Activated CD4-positive, alpha-beta T cell treated with anti-CD3 and anti-CD28 coated beads for 36 hours (primary cell): ENCODE measurements around the gene BMI1. TPM values are rescaled to one million over a fixed set of nuclear protein-coding genes. Genes with fewer than 3 reads are reported as not detected.
A peak's percentile ranks its signal among the peaks of the same experiment; 100 is the strongest.
"Not testable (repeated sequence)": the region's sequence is repeated elsewhere in the genome, so short reads cannot be mapped to it uniquely, and the experiment has no call there.

ENCODE experiments used
- ATAC-seq: fragments of 200-7000 bp; cut with Tn5 transposase; one replicate; pipeline ENCODE4 v1.10.0; 2021; ENCODE audit warnings: mild to moderate bottlenecking, moderate library complexity
- CTCF ChIA-PET: fragments of 350-600 bp; sonication (Branson Sonifier 250); formaldehyde crosslinking; loops from one replicate; lab custom pipeline; 2021; ENCODE audit warnings: antibody characterized with exemption; lab: Charles Lee
- POLR2A ChIA-PET: fragments of 350-600 bp; sonication (Branson Sonifier 250); formaldehyde crosslinking; loops from one replicate; lab custom pipeline; 2021; ENCODE audit warnings: antibody characterized with exemption, inconsistent platforms; lab: Charles Lee
- DNase-seq: peaks from one replicate; pipeline ENCODE4 v3.0.0-alpha.2; 2020
- H3K27ac Mint-ChIP-seq: one replicate; pipeline ENCODE4 v1.8.0; 2021; ENCODE audit warnings: mixed read lengths
- H3K27me3 Mint-ChIP-seq: one replicate; pipeline ENCODE4 v1.8.0; 2021; ENCODE audit warnings: mixed read lengths
- H3K36me3 Mint-ChIP-seq: one replicate; pipeline ENCODE4 v1.8.0; 2021; ENCODE audit warnings: low read depth, mixed read lengths
- H3K4me1 Mint-ChIP-seq: one replicate; pipeline ENCODE4 v1.8.0; 2021; ENCODE audit warnings: mixed read lengths
- H3K4me3 Mint-ChIP-seq: one replicate; pipeline ENCODE4 v1.8.0; 2021; ENCODE audit warnings: mild to moderate bottlenecking, moderate library complexity, mixed read lengths
- H3K9me3 Mint-ChIP-seq: one replicate; pipeline ENCODE4 v1.8.0; 2021; ENCODE audit warnings: low read depth, mixed read lengths
- intact Hi-C, 2 experiments: fragments of 100-400 bp; cut with DNase I in 1 of 2; cut with micrococcal nuclease in 1 of 2; formaldehyde crosslinking; loops; one replicate each; pipeline versions ENCODE4 v1.14.2 to v1.15.1; 2022 to 2024; cut with DNase I, micrococcal nuclease
- total RNA-seq, 2 experiments: library from RNA; stranded (reverse); gene quantifications; one replicate each; pipeline ENCODE4 v1.2.3, GENCODE V29; 2021

BMI1 gene
- total RNA-seq, 2 experiments from 2014 or later: 52.9 to 55.2 TPM

DNA sequence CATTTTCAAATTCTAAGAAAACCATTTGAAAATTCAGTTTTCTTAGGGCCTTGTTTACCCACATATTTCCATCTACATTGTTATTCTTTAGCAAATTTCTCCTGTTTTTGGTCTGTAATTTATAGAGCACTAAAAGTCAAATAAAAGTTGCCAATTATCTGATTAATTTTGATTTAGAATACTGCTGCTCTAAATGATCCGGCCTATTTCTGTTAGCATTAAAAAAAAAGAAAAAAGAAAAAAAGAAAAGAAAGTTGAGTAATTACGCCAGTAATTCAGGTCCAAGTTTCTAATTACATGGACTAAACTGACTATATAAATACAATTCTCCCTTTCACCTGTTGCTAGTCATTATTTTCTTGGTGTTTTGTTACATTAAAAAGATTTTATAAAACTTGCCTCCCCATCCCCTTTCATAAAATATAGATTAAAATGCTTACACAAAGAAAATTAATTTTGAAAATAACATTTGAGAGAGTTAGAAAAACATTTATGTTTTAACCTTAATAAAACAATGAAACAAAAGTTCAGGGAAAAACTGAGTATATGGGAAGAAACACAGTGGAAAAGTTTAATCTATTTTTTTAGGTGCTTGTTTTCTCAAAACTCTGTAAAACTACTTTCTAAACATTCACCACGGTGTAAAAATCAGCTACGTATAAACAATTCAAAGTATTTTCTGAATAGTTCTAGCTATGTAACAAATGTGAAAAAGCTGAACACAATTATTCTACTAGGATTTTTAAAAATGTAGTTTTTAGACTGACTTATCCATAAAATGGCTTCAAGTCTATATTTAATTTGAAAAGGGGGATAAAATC, 11.5 kb upstream of the BMI1 start:
- no peaks in the 10 kb centered on the region for H3K9me3 Mint-ChIP-seq
- ChIA-PET CTCF (interaction anchor here (1.0 kb wide), 1 partner anchor 34 kb away, joined by 3 read pairs; no protein-coding TSS in a partner anchor), POLR2A (no interaction called here)
- intact Hi-C loops: no loop called here
- DNase-seq (no peak), ATAC-seq (no peak)
- peaks cover 3% of the 10 kb centered on the region for H3K27me3 Mint-ChIP-seq
- H3K4me1 Mint-ChIP-seq: peaks cover 10% of the 10 kb centered on the region
- H3K36me3 Mint-ChIP-seq: no peaks in the 10 kb centered on the region
- peak overlapping the region; percentile 31 for H3K27ac Mint-ChIP-seq
- no peak overlapping the region for H3K4me3 Mint-ChIP-seq

DNA sequence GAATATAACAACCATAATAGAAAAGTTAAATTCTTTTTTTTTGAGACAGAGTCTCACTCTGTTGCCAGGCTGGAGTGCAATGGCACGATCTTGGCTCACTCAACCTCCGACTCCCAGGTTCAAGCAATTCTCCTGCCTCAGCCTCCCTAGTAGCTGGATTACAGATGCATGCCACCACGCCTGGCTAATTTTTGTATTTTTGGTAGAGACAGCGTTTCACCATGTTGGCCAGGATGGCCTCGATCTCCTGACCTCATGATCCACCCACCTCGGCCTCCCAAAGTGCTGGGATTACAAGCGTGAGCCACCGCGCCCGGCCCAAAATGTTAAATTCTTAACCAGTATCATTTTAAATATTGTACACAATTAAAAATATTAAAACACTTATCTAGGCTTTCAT, 10.9 kb upstream of the BMI1 start:
- H3K36me3 Mint-ChIP-seq, POLR2A ChIA-PET, H3K4me3 Mint-ChIP-seq, H3K9me3 Mint-ChIP-seq, H3K27ac Mint-ChIP-seq, H3K27me3 Mint-ChIP-seq, DNase-seq, intact Hi-C loops, ATAC-seq: not testable (repeated sequence)
- CTCF ChIA-PET: interaction anchor here (1.0 to 1.2 kb wide), 2 partner anchors 9 to 33 kb away, joined by 3 to 4 read pairs; no protein-coding TSS in a partner anchor
- peaks cover 14% of the 10 kb centered on the region for H3K4me1 Mint-ChIP-seq

DNA sequence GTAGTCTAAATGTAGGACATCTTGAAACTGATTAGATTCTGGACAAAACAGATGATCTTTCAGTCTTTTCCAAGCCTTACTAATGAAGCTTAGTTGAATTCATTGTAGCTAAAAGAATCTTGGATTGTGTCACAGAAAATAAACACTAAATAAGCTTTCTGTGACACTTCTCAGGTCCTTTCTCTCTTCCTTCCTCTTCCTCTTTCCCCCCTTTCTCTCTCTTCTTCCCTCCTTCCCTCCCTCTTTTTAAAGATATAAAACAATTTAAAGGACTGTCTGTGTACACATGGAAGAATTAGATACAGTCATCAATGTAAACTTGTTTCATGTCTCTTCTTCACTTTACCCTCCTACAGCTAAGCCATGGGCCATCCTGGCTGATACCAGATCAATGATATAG, 10.0 kb upstream of the BMI1 start:
- no peak overlapping the region for H3K4me3 Mint-ChIP-seq
- ChIA-PET CTCF (interaction anchor here (1.0 to 1.2 kb wide), 2 partner anchors 8 to 32 kb away, joined by 3 to 4 read pairs; no protein-coding TSS in a partner anchor), POLR2A (no interaction called here)
- H3K27me3 Mint-ChIP-seq: peaks cover 3% of the 10 kb centered on the region
- H3K4me1 Mint-ChIP-seq: peaks cover 22% of the 10 kb centered on the region
- DNase-seq: no peak
- intact Hi-C loops: no loop called here
- H3K27ac Mint-ChIP-seq: no peak overlapping the region
- no peaks in the 10 kb centered on the region for H3K36me3 Mint-ChIP-seq
- no peak for ATAC-seq
- no peaks in the 10 kb centered on the region for H3K9me3 Mint-ChIP-seq

DNA sequence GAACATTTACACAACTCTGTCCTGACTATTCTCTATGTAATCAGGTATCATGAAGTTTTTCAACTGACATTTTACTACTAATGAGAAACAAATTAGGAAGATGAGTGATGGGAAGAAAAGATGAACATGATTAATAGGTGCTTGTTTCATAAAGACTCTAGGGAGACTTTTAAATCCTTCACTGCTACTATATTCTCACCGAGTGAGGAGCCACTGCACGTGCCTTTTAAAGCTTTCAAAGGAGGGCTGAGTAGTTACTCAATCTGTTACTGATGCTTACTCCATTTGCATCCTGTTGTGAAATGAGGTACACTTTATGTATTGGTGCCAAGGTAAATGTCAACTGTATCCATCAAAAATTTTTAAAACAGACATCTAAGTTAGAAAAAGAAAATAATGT, 6.0 kb upstream of the BMI1 start:
- ChIA-PET POLR2A (no interaction called here), CTCF (no interaction called here)
- peak overlapping the region; percentile 94 for H3K4me3 Mint-ChIP-seq
- peaks cover 3% of the 10 kb centered on the region for H3K36me3 Mint-ChIP-seq
- no peak for DNase-seq
- H3K9me3 Mint-ChIP-seq: no peaks in the 10 kb centered on the region
- intact Hi-C loops: loop anchor here (2.0 to 5.0 kb wide), 5 partner anchors 86 to 798 kb away; partner anchors contain the start of genes DNAJC1 (in 1 of the 2), MLLT10 (in 1 of the 2) and PIP4K2A (in 1 of the 2)
- peak overlapping the region; percentile 97 for H3K27ac Mint-ChIP-seq
- H3K27me3 Mint-ChIP-seq: peaks cover 3% of the 10 kb centered on the region
- ATAC-seq: peak; percentile 24
- peaks cover 34% of the 10 kb centered on the region for H3K4me1 Mint-ChIP-seq

DNA sequence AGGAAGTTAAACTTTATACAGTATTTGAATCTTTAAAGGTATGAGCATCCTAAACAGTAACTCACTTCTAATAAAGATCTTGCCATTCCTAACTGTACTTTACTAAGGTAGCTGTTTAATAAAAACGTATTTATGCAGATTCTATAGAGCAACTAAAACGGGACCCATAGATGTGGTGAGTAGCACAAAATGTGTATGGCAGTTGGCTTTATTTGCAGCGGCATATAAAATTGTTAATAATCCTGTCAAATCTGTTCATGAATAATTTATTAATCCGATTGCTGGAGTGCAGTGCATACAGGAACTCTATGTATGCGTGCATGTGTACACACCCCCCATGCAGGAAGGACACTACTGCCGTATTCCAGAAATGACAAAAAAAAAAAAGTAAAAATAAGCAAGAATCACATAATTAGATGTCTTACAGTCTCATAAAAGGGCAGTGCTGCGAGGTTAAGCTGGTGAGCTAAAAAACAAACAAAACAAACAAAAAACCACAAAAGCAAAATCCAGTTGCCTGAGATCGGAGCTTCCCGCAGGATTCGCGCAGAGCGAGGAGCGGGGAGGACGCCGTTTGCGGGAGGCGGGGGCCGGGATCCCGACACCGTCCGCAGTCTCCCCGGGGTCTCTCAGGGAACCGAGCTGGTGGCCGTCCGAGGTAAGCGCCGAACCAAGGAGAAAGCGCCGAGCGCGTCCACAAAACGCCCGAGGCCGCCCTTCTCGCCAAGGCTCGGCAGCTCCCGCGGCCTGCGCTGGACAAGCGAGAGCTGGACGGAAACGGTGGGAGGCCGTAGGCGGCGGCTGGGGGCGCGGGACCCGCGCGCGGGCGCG, 5.2 kb upstream of the BMI1 start:
- H3K4me1 Mint-ChIP-seq: peaks cover 38% of the 10 kb centered on the region
- H3K27ac Mint-ChIP-seq: peak overlapping the region; percentile 97
- ChIA-PET CTCF (interaction anchor here (0.6 to 1.1 kb wide), 3 partner anchors 8 to 775 kb away, joined by 3 read pairs; no protein-coding TSS in a partner anchor), POLR2A (interaction anchor here (1.2 to 1.6 kb wide), 3 partner anchors 24 to 121 kb away, joined by 3 to 14 read pairs (median 5); no protein-coding TSS in a partner anchor)
- intact Hi-C loops: loop anchor here (1.0 to 5.0 kb wide), 12 partner anchors 7 to 798 kb away; partner anchors contain the start of genes DNAJC1 (in 2 of the 2), MLLT10 (in 1 of the 2) and PIP4K2A (in 1 of the 2)
- DNase-seq (no peak), ATAC-seq (peak; percentile 1)
- no peaks in the 10 kb centered on the region for H3K9me3 Mint-ChIP-seq
- peak overlapping the region; percentile 94 for H3K4me3 Mint-ChIP-seq
- peaks cover 7% of the 10 kb centered on the region for H3K27me3 Mint-ChIP-seq
- H3K36me3 Mint-ChIP-seq: peaks cover 6% of the 10 kb centered on the region

DNA sequence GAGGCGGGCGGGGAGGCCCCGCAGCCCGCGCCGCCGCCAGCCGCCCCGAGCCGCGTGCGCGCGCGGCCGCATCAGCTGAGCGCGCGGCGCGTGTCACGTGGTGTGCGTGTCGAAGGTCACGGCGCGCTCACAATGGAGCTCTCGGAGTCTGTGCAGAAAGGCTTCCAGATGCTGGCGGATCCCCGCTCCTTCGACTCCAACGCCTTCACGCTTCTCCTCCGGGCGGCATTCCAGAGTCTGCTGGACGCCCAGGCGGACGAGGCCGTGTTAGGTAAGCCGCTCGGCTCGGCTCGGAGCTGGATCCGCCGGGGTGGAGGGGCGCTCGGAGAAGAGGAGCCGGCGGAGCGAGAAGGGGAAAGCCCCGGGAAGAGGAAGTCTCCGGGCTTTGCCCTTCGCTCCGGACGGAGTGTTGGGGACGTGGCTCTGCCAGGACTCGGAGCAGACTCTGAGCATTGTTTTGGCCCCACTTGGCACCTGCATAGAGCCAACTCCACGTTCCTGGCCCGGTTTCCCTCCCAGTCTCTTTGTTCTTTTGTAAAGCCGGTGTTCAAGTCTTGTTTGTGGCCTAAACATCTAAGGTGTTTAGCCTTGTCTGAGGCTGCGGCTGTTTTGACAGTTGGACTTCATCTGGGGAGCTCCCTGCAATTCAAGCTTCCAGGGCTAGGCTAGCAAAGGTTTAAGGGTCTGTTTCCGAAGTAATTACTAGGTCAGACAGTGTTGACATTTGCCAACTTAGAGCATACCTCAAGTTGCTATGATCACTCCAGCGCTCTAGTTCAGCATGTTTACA, 4.4 kb upstream of the BMI1 start, which contains the start of gene COMMD3:
Gene COMMD3, plus strand, starts transcription at position 103 of the 790 bp plus-strand sequence. Its CDS starts 30 bp downstream, at position 133.
- H3K9me3 Mint-ChIP-seq: no peaks in the 10 kb centered on the region
- intact Hi-C loops: loop anchor here (1.0 to 5.0 kb wide), 11 partner anchors 8 to 799 kb away; partner anchors contain the start of genes DNAJC1 (in 2 of the 2), MLLT10 (in 1 of the 2) and PIP4K2A (in 1 of the 2)
- H3K36me3 Mint-ChIP-seq: peaks cover 6% of the 10 kb centered on the region
- peak within 1 kb of the TSS; percentile 94 for H3K4me3 Mint-ChIP-seq
- peak within 1 kb of the TSS; percentile 97 for H3K27ac Mint-ChIP-seq
- peak; percentile 72 for ATAC-seq
- CTCF ChIA-PET: interaction anchor here (0.5 to 1.5 kb wide), 4 partner anchors 7 to 774 kb away, joined by 3 to 4 read pairs (median 3); no protein-coding TSS in a partner anchor
- peaks cover 7% of the 10 kb centered on the region for H3K27me3 Mint-ChIP-seq
- POLR2A ChIA-PET: interaction anchor here (1.0 to 1.6 kb wide), 4 partner anchors 24 to 120 kb away, joined by 3 to 14 read pairs (median 4); no protein-coding TSS in a partner anchor
- peak; percentile 88 for DNase-seq
- peaks cover 38% of the 10 kb centered on the region for H3K4me1 Mint-ChIP-seq

DNA sequence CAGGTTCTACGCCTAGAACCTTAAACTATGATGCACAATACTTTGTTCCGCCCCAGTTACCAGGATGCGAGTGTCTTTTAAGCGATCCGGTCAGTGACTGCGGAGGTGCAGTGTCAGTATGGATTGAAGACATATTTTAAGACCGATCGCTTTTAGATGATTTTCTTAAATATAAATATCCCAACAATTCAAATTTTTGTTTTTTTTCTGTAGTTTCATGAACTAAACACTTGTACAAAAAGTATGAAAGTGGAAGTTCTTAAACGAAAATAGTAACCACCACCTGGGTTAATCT, 3.9 kb upstream of the BMI1 start:
- CTCF ChIA-PET: interaction anchor here (1.5 kb wide), 1 partner anchor 63 kb away, joined by 4 read pairs; no protein-coding TSS in a partner anchor
- DNase-seq: peak; percentile 45
- Mint-ChIP-seq H3K4me3 (peak overlapping the region; percentile 94), H3K27ac (peak overlapping the region; percentile 89), H3K4me1 (peaks cover 38% of the 10 kb centered on the region), H3K36me3 (peaks cover 6% of the 10 kb centered on the region), H3K27me3 (peaks cover 4% of the 10 kb centered on the region), H3K9me3 (no peaks in the 10 kb centered on the region)
- intact Hi-C loops: loop anchor here (2.0 to 5.0 kb wide), 7 partner anchors 16 to 800 kb away; partner anchors contain the start of genes DNAJC1 (in 2 of the 2), MLLT10 (in 1 of the 2) and PIP4K2A (in 1 of the 2)
- ATAC-seq: no peak
- POLR2A ChIA-PET: interaction anchor here (1.0 to 1.6 kb wide), 3 partner anchors 23 to 120 kb away, joined by 3 to 14 read pairs (median 3); no protein-coding TSS in a partner anchor

DNA sequence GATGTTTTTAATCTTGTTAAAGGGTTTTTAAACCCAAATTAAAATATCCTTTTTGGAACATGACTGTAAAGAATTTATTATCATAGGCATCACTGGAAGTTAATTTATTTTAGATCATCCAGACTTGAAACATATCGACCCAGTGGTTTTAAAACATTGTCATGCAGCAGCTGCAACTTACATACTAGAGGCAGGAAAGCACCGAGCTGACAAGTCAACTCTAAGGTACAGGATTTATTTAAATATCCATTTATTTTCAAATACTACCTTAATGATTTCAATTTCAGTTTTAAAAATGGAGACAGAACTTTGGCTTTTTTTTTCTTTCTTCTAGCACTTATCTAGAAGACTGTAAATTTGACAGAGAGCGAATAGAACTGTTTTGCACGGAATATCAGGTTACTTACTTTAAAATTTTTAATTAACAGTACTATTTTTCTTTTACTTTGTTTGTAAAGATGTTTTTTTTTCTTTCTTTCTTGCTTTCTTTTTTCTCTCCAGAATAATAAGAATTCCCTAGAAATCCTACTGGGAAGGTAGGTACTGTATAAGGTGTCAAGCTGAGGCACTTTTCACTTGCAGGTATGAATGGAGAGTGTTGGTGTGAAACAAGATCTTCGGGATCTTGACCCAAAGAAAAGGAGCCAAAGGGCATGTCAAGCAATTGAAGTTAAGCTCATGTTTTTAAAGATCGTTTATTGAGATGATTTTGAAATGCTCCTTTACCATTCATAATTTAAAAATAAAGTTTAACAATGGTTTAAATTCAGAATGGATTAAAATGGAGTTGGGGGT, 2.9 kb upstream of the BMI1 start:
- POLR2A ChIA-PET: no interaction called here
- intact Hi-C loops: loop anchor here (2.0 to 5.0 kb wide), 7 partner anchors 15 to 801 kb away; partner anchors contain the start of genes DNAJC1 (in 2 of the 2), MLLT10 (in 1 of the 2) and PIP4K2A (in 1 of the 2)
- Mint-ChIP-seq H3K36me3 (peaks cover 6% of the 10 kb centered on the region), H3K27me3 (peaks cover 10% of the 10 kb centered on the region), H3K4me1 (peaks cover 43% of the 10 kb centered on the region), H3K9me3 (no peaks in the 10 kb centered on the region), H3K4me3 (peak overlapping the region; percentile 94), H3K27ac (peak overlapping the region; percentile 31)
- DNase-seq (no peak), ATAC-seq (no peak)
- CTCF ChIA-PET: interaction anchor here (1.5 kb wide), 1 partner anchor 63 kb away, joined by 4 read pairs; no protein-coding TSS in a partner anchor

DNA sequence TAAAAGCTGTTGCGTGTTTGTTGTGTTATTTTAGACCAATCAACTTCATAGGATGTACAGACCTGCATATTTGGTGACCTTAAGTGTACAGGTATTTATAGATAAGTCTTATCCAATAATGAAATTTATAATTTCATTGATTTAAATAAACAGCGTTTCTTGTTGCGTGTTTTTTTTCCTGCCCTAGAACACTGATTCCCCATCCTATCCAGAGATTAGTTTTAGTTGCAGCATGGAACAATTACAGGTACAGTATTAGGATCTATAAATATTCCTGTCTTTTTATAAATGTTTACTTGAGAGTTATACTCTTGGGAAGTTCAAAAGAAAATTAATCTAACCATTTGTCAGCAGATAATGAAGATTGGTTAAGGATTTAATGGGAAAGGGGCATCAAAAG, 2.1 kb upstream of the BMI1 start:
- Mint-ChIP-seq H3K4me1 (peaks cover 51% of the 10 kb centered on the region), H3K27me3 (peaks cover 10% of the 10 kb centered on the region), H3K36me3 (peaks cover 6% of the 10 kb centered on the region), H3K9me3 (no peaks in the 10 kb centered on the region), H3K4me3 (peak overlapping the region; percentile 94), H3K27ac (no peak overlapping the region)
- POLR2A ChIA-PET: no interaction called here
- intact Hi-C loops: loop anchor here (5.0 kb wide), 4 partner anchors 316 to 801 kb away; partner anchors contain the start of genes DNAJC1 (in 1 of the 2), MLLT10 (in 1 of the 2) and PIP4K2A (in 1 of the 2)
- DNase-seq (no peak), ATAC-seq (no peak)
- CTCF ChIA-PET: interaction anchor here (0.9 to 1.0 kb wide), 2 partner anchors 8 to 118 kb away, joined by 3 to 4 read pairs; no protein-coding TSS in a partner anchor
